HepG2 (cell line): Measurements from ENCODE around the gene MTA3. TPM values are rescaled to one million over a fixed set of nuclear protein-coding genes. Genes with fewer than 3 reads are reported as not detected.

Experiments used
- ATAC-seq: fragments of 200-7000 bp; cut with Tn5 transposase; 3 replicates; pipeline ENCODE4 v1.9.1; 2020; ENCODE audit warnings: mild to moderate bottlenecking, moderate library complexity
- BruUV-seq: library from RNA; stranded (reverse); fragments of 400-500 nt; replicated peaks from 2 replicates; lab custom pipeline; 2021; lab: Mats Ljungman, UMichigan
- CTCF ChIA-PET: fragments of 300-600 bp; formaldehyde crosslinking; extraction: SDS; loops from one replicate; lab custom pipeline; 2021; ENCODE audit warnings: low total read pairs, inconsistent platforms, low intra/inter-chr PET ratio; lab: Yijun Ruan, JAX
- POLR2A ChIA-PET: fragments of 350-600 bp; sonication (Branson Sonifier 250); formaldehyde crosslinking; loops from one replicate; lab custom pipeline; 2020; ENCODE audit warnings: antibody characterized with exemption, inconsistent platforms; lab: Yijun Ruan, JAX
- DNase-seq: peaks from one replicate; pipeline ENCODE4 v3.0.0-alpha.2; 2015; ENCODE audit warnings: low spot score
- FAIRE-seq: peaks from 3 replicates; lab custom pipeline; 2011; peaks lifted over from hg19 to GRCh38; lab: Jason Lieb, UNC
- H2AFZ ChIP-seq: one replicate; pipeline ENCODE4 v1.6.1; 2011; ENCODE audit warnings: low read length, inconsistent platforms
- H3K27ac ChIP-seq: fragments of 300-600 bp; 3 replicates; pipeline ENCODE4 v1.8.0; 2011; ENCODE audit warnings: mixed run types, mild to moderate bottlenecking, mixed read lengths, low read length, inconsistent platforms; ENCODE audit not compliant: insufficient read depth; ENCODE audit errors: extremely low read length
- H3K27me3 ChIP-seq, 2 experiments: fragments of 200-600 bp in 1 of 2; 2 replicates in 1 of 2; 3 replicates in 1 of 2; pipeline versions ENCODE4 v1.6.0 to v1.8.0; 2011; ENCODE audit warnings: low read length in 2 of 2, mild to moderate bottlenecking in 2 of 2, moderate library complexity in 2 of 2, inconsistent platforms in 1 of 2; ENCODE audit not compliant: insufficient read depth in 2 of 2, control insufficient read depth in 1 of 2
- H3K36me3 ChIP-seq, 2 experiments: fragments of 200-600 bp in 1 of 2; replicated peaks in 1 of 2; 2 replicates in 1 of 2; 3 replicates in 1 of 2; pipeline versions ENCODE4 v1.5.1 to v1.8.0; 2011; ENCODE audit warnings: low read length in 2 of 2, inconsistent platforms in 1 of 2; ENCODE audit not compliant: insufficient read depth in 2 of 2, control insufficient read depth in 1 of 2
- H3K4me1 ChIP-seq: 2 replicates; pipeline ENCODE4 v1.5.1; 2012; ENCODE audit warnings: low read length, inconsistent platforms; ENCODE audit not compliant: insufficient read depth
- H3K4me2 ChIP-seq: 2 replicates; pipeline ENCODE4 v1.6.0; 2011; ENCODE audit warnings: low read depth, low read length, inconsistent platforms
- H3K4me3 ChIP-seq, 3 experiments: fragments of 200-600 bp in 1 of 3; sonication (generic), shearing (Covaris generic) in 1 of 3; replicated peaks in 1 of 3; 2 replicates each; pipeline ENCODE4 v1.5.1; 2011 to 2016; ENCODE audit warnings: low read length in 3 of 3, inconsistent platforms in 2 of 3, low read depth in 2 of 3, mild to moderate bottlenecking in 2 of 3, control low read depth in 1 of 3, mixed read lengths in 1 of 3; ENCODE audit not compliant: insufficient read depth in 1 of 3
- H3K79me2 ChIP-seq: one replicate; pipeline ENCODE4 v1.6.1; 2011; ENCODE audit warnings: low read length, inconsistent platforms; ENCODE audit not compliant: insufficient read depth
- H3K9ac ChIP-seq: 2 replicates; pipeline ENCODE4 v1.6.0; 2011; ENCODE audit warnings: mild to moderate bottlenecking, low read depth, low read length, inconsistent platforms; ENCODE audit not compliant: insufficient read depth
- H3K9me3 ChIP-seq: 2 replicates; pipeline ENCODE4 v1.5.1; 2012; ENCODE audit warnings: mild to moderate bottlenecking, low read length
- H4K20me1 ChIP-seq: 2 replicates; pipeline ENCODE4 v1.6.0; 2011; ENCODE audit warnings: inconsistent platforms, mild to moderate bottlenecking, low read length, moderate library complexity; ENCODE audit not compliant: insufficient read depth
- ARNT2 ChIP-seq: sonication (generic); formaldehyde crosslinking; IDR thresholded peaks from 2 replicates; pipeline ENCODE4 v1.8.0; 2022; ENCODE audit warnings: mild to moderate bottlenecking, low read depth, missing genetic modification reagents, moderate library complexity
- CC2D1A ChIP-seq: sonication (generic); formaldehyde crosslinking; IDR thresholded peaks from 2 replicates; pipeline ENCODE4 v1.8.1; 2023; ENCODE audit warnings: mild to moderate bottlenecking, missing genetic modification reagents
- FOXP1 ChIP-seq, 2 experiments: fragments of 450-650 bp in 1 of 2; IDR thresholded peaks; 2 replicates each; pipeline ENCODE4 v1.6.1; 2017 to 2018; ENCODE audit warnings: antibody characterized with exemption in 1 of 2
- LBX2 ChIP-seq: sonication (generic); formaldehyde crosslinking; IDR thresholded peaks from 2 replicates; pipeline ENCODE4 v1.5.0; 2020; ENCODE audit warnings: missing genetic modification reagents, mild to moderate bottlenecking, borderline replicate concordance
- MTA1 ChIP-seq: sonication (generic); formaldehyde crosslinking; IDR thresholded peaks from 2 replicates; pipeline ENCODE4 v1.4.0; 2020; ENCODE audit warnings: missing genetic modification reagents, mild to moderate bottlenecking, borderline replicate concordance
- NCOA2 ChIP-seq: sonication (generic); formaldehyde crosslinking; IDR thresholded peaks from 2 replicates; pipeline ENCODE4 v1.8.0; 2022; ENCODE audit warnings: inconsistent platforms
- ONECUT2 ChIP-seq: sonication (generic); formaldehyde crosslinking; IDR thresholded peaks from 2 replicates; pipeline ENCODE4 v1.4.0; 2020; ENCODE audit warnings: missing genetic modification reagents
- RNF219 ChIP-seq: sonication (generic); formaldehyde crosslinking; IDR thresholded peaks from 2 replicates; pipeline ENCODE4 v1.5.0; 2020; ENCODE audit warnings: mild to moderate bottlenecking, missing genetic modification reagents
- SOX13 ChIP-seq, 3 experiments: fragments of 450-650 bp in 1 of 3; sonication (generic) in 1 of 3; formaldehyde crosslinking in 1 of 3; IDR thresholded peaks in 2 of 3; conservative IDR thresholded peaks in 1 of 3; 2 replicates each; pipeline versions ENCODE4 v1.5.0 to v1.6.1; 2016 to 2020; ENCODE audit warnings: antibody characterized with exemption in 1 of 3, mild to moderate bottlenecking in 1 of 3, missing compliant biosample characterization in 1 of 3, missing genetic modification reagents in 1 of 3, moderate library complexity in 1 of 3
- SUZ12 ChIP-seq: fragments of 150-350 bp; IDR thresholded peaks from 2 replicates; pipeline ENCODE4 v1.6.1; 2014; ENCODE audit warnings: low read depth, low read length
- ZKSCAN5 ChIP-seq: sonication (generic); formaldehyde crosslinking; IDR thresholded peaks from 2 replicates; pipeline ENCODE4 v1.5.1; 2020; ENCODE audit warnings: mild to moderate bottlenecking, missing genetic modification reagents
- ZNF18 ChIP-seq: sonication (generic); formaldehyde crosslinking; IDR thresholded peaks from 2 replicates; pipeline ENCODE4 v1.8.0; 2022; ENCODE audit warnings: mild to moderate bottlenecking, missing genetic modification reagents; ENCODE audit not compliant: insufficient replicate concordance
- ZNF296 ChIP-seq: sonication (generic); formaldehyde crosslinking; conservative IDR thresholded peaks from 2 replicates; pipeline ENCODE4 v1.5.0; 2020; ENCODE audit warnings: mild to moderate bottlenecking, missing genetic modification reagents
- ZNF367 ChIP-seq: sonication (generic); formaldehyde crosslinking; IDR thresholded peaks from 2 replicates; pipeline ENCODE4 v1.4.0; 2020; ENCODE audit warnings: missing genetic modification reagents, borderline replicate concordance
- ZNF484 ChIP-seq: sonication (generic); formaldehyde crosslinking; IDR thresholded peaks from 2 replicates; pipeline ENCODE4 v1.5.1; 2020; ENCODE audit warnings: mild to moderate bottlenecking, low read depth, missing genetic modification reagents, borderline replicate concordance
- ZNF557 ChIP-seq: sonication (generic); formaldehyde crosslinking; IDR thresholded peaks from 2 replicates; pipeline ENCODE4 v1.4.0; 2020; ENCODE audit warnings: missing genetic modification reagents
- ZNF83 ChIP-seq: sonication (generic); formaldehyde crosslinking; IDR thresholded peaks from 2 replicates; pipeline ENCODE4 v1.4.0; 2020; ENCODE audit warnings: missing genetic modification reagents, mild to moderate bottlenecking, borderline replicate concordance
- ZNF883 ChIP-seq: sonication (generic); formaldehyde crosslinking; IDR thresholded peaks from 2 replicates; pipeline ENCODE4 v1.5.1; 2020; ENCODE audit warnings: mild to moderate bottlenecking, missing genetic modification reagents; ENCODE audit errors: not compliant biosample characterization
- WGBS: methylation state at CpG from one replicate; pipeline ENCODE4 v1.1.6; 2017; ENCODE audit warnings: low lambda C conversion rate; 5-methylcytosine and 5-hydroxymethylcytosine counted together
- in situ Hi-C: cut with HindIII; loops from 2 replicates; pipeline ENCODE4 v1.10.0; 2017; ENCODE audit warnings: low pct_unique_long_range_greater_than_20kb; ENCODE audit not compliant: extremely low pct_ligation_motif_present
- intact Hi-C: fragments of 100-400 bp; cut with micrococcal nuclease; formaldehyde crosslinking; loops from one replicate; pipeline ENCODE4 v1.10.0; 2022; ENCODE audit not compliant: unreplicated experiment
- polyA plus RNA-seq, 8 experiments: library from polyadenylated mRNA; depleted of rRNA in 3 of 8; stranded (reverse) in 7 of 8; unstranded in 1 of 8; fragments of >200 nt; fragmentation: Illumina TruSeq in 4 of 8; extraction: Trizol in 4 of 8; gene quantifications; 2 replicates each; pipeline versions ENCODE4 v1.2.1 to v1.2.3, GENCODE V29; 2011 to 2016; ENCODE audit warnings: low read depth in 4 of 8, missing spikeins in 1 of 8, mixed read lengths in 1 of 8; ENCODE audit not compliant: insufficient read depth in 1 of 8
- total RNA-seq, 5 experiments: library from RNA; depleted of rRNA; stranded (reverse); fragments of >200 nt; fragmentation: Illumina TruSeq; extraction: Trizol; gene quantifications; 2 replicates each; pipeline ENCODE4 v1.2.3, GENCODE V29; 2016; ENCODE audit warnings: low read depth in 1 of 5

Gene MTA3
- total and polyA plus RNA-seq, 2 of the 13 experiments (the other 11 are each of a cell fraction or from before 2014, with no cell fraction given) = 48.8 to 77.8 TPM

DNA sequence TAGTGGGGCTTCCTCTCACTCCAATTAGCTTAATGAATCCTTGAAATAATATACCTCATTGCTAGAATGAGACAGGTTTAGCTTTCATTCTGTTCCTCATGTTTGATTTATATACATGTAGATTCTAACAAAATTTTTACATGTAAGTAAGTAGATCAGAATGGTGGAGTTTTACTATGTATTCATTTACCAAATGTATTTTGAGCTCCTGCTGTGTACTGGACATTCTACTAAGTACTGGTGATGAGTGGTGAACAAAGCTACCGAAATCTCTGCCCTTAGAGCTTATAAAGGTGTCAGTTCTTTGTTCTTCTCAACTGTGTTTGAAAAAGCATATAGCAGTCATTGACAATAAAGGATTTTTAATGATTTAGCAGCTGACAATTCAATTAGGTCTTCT, 19.7 kb downstream of the MTA3 start:
- intact Hi-C loops (no loop called here), in situ Hi-C loops (no loop called here)
- Histone ChIP-seq H3K9ac (no peak overlapping the region), H3K4me3 (no peak overlapping the region), H3K4me1 (peaks cover 14% of the 10 kb centered on the region), H3K36me3 (peaks cover 4 to 19% of the 10 kb centered on the region in 2 experiments; a peak in 4 of 5 replicates), H3K27ac (no peak overlapping the region), H4K20me1 (no peaks in the 10 kb centered on the region; the same call in 1 of the 2 replicates), H3K79me2 (peaks cover 29% of the 10 kb centered on the region), H3K9me3 (no peaks in the 10 kb centered on the region), H3K4me2 (no peak overlapping the region), H2AFZ (no peak overlapping the region), H3K27me3 (no peaks in the 10 kb centered on the region)
- BruUV-seq = no TSS peak
- ChIA-PET CTCF (no interaction called here), POLR2A (no interaction called here)
- FAIRE-seq (no peak), DNase-seq (no peak), ATAC-seq (no peak)
- no peak for TF ChIP-seq ZNF484 (CRISPR knock-in tag)
- TF ChIP-seq ZNF557 = no peak
- TF ChIP-seq CC2D1A (CRISPR knock-in tag) = no peak
- no peak for TF ChIP-seq ZNF18
- no peak for TF ChIP-seq ZKSCAN5 (CRISPR knock-in tag)
- no peak for TF ChIP-seq ZNF83 (CRISPR knock-in tag)
- no peak for TF ChIP-seq ONECUT2
- TF ChIP-seq SOX13 (IDR thresholded peaks at IDR 0.05) = no peak
- no peak for TF ChIP-seq SOX13 (CRISPR knock-in tag; conservative IDR thresholded peaks at IDR 0.05 in 1 of 2, IDR thresholded peaks at IDR 0.05 in 1 of 2)
- no peak for TF ChIP-seq ZNF296 (CRISPR knock-in tag)
- TF ChIP-seq NCOA2 (CRISPR knock-in tag) = no peak
- TF ChIP-seq RNF219 = no peak
- TF ChIP-seq FOXP1 (IDR thresholded peaks at IDR 0.05) = no peak
- TF ChIP-seq FOXP1 (CRISPR knock-in tag; IDR thresholded peaks at IDR 0.05) = no peak
- TF ChIP-seq MTA1 = no peak
- no peak for TF ChIP-seq LBX2
- no peak for TF ChIP-seq ZNF367
- no peak for TF ChIP-seq SUZ12
- TF ChIP-seq ZNF883 (CRISPR knock-in tag) = no peak
- no peak for TF ChIP-seq ARNT2 (CRISPR knock-in tag)
- WGBS = 92% methylated on average over 1 of the region's 1 CpG
